HTR-8/SVneo (cell line): ENCODE results near the gene RGL3.
"Not testable (repeated sequence)": the region's sequence is repeated elsewhere in the genome, so short reads cannot be mapped to it uniquely, and the experiment has no call there.

ENCODE experiments used
- DNase-seq: peaks from one replicate; pipeline ENCODE4 v3.0.0; 2011; ENCODE audit warnings: low spot score, mixed read lengths; ENCODE audit not compliant: insufficient read length
- FAIRE-seq: peaks from 2 replicates; lab custom pipeline; 2011; peaks lifted over from hg19 to GRCh38; lab: Jason Lieb, UNC

The RGL3 gene

GRCh38 chr19:11418549-11419506, at the start of gene RGL3:
Gene RGL3 (minus strand): TSS chr19:11419314. CDS start chr19:11419278, 36 bp downstream.
- no peak for DNase-seq
- FAIRE-seq, result peak; percentile 66

DNA sequence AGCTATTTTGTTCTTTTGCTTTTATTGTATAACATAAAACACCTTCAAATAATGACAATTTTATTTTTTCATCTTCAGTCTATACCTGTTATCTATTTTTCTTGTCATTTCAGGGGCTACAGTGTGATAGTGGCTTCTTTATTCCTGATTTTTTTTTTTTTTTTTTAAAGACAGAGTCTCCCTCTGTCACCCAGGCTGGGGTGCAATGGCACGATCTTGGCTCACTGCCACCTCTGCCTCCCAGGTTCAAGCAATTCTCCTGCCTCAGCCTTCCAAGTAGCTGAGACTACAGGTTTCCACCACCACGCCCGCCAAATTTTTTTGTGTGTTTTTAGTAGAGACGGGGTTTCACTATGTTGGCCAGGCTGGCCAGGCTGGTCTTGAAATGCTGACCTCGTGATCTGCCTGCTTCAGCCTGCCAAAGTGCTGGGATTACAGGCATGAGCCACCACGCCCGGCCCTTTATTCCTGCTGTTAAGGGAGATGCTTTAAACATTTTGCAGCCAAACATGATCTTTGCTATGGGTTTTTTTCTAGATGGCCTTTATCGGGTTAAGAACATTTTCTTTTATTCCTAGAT, 49.2 kb upstream of the RGL3 start:
- not testable (repeated sequence) for DNase-seq, FAIRE-seq

DNA sequence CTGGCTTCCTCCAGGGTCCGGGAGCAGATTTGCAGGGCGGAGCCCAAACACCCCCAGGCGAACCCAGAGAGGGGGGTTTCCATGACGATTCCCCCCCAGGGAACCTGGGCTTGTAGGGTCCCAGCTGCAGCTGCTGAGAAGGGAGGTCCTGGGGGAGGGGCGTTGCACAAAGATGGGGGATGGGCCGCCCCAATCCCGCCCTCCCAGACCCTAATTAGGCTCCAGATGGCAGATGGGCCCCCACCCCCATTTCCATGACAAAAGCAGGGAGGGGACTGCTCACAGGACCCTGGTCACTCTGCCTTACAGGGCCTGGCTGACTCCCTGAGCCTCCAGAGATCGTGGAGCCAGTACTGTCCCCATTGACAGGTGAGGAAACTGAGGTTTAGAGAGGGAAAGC, 46.5 kb upstream of the RGL3 start:
- DNase-seq, result no peak
- FAIRE-seq, result no peak

- peak; percentile 100 for FAIRE-seq
- no peak for DNase-seq
Observed at GRCh38 chr19:11464333-11465265, 45.5 kb upstream of the RGL3 start.

GRCh38 chr19:11463391-11463790, 44.3 kb upstream of the RGL3 start:
- FAIRE-seq, result no peak
- no peak for DNase-seq

GRCh38 chr19:11461453-11461852, 42.3 kb upstream of the RGL3 start:
- FAIRE-seq, result no peak

DNA sequence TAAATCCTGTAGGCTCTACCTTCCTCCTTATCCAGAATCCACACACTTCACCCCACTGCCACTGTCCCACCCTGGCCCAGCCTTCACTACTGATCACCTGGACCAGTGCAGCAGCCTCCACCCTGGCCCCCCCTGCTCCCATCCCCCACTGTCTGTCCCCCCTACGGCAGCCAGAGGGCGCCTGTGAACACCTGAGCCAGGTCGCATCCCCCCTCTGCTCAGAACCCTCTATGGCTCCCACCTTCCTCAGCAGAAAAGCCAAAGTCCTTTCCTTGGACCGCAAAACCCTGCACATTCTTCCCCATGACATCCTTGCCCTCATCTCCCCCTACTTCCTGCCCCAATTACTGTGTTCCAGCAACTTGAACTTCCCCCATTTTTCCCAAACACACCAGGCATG, 41.1 kb upstream of the RGL3 start:
- FAIRE-seq, result no peak
- no peak for DNase-seq

More at GRCh38 chr19:11461453-11461852, 42.3 kb upstream of the RGL3 start:
- no peak for DNase-seq

- not testable (repeated sequence) for FAIRE-seq, DNase-seq
Observed at GRCh38 chr19:11458912-11459311, 39.8 kb upstream of the RGL3 start.

DNA sequence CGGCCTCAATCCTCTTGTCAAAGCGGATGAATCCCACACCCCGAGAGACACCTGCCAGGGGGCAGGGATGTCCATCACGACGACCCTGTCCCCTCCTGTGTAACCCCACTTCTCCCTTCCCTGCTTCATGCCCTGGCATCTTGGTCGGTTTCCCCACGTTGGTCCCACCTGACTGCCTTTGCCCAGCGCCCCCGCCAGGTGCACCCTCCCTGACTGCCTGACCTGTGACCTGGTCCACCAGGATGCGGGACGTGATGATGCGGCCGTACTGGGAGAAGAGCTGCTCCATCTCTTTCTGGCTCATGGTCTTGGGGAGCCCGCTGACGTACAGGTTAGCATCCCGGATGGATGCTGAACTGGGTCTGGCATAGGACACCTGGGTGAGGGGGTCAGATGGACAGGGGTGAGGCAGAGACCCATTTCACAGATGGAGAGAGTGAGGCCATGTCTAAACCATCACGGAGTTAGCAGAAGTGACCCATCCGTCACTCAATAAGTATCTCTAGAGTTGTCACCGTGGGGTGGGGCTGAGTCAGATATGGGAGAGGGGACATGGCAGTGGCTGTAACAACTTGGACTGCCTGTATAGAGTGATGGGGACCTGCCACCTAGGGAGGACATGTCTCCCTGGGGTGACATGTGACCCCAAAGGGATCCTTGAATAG, 39.3 kb upstream of the RGL3 start:
- DNase-seq, result no peak
- FAIRE-seq, result no peak

DNA sequence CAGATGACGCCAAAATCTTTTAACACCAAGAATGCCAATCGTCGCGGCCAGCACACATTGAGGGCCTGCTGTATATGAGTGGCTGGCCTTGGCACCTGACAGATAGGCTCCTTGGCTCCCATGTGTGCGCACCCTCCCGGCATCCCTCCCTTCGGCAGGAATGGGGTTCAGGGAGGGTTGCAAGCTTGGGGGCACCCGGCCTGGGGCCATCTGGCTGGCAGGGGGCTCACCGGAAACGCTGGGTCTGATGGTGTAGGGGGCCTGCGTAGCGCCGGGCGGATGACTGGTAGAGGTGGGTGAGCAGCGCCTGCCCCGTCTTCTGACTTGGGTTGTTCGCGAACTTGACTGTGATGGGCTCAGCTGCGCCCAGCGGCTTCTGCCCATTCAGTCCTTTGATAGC, 38.7 kb upstream of the RGL3 start:
- FAIRE-seq (no peak), DNase-seq (no peak)

- DNase-seq (no peak), FAIRE-seq (no peak)
Observed at GRCh38 chr19:11457115-11457514, 38.0 kb upstream of the RGL3 start.

DNA sequence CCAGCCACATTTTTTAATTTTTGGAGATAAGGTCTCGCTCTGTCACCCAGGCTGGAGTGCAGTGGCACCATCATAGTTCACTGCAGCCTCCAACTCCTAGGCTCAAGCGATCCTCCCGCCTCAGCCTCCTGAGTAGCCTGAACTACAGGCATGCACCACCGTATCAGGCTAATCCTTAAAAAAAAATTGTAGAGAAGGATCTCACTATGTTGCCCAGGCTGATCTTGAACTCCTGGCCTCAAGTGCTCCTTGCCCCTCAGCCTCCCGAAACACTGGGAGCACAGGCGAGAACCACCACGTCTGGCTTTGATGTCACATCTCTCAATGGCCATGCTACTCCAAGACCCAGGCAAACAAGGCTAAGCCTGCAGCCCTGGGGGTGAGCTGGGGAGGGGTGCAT, 37.5 kb upstream of the RGL3 start:
- no peak for FAIRE-seq
- DNase-seq, result no peak

DNA sequence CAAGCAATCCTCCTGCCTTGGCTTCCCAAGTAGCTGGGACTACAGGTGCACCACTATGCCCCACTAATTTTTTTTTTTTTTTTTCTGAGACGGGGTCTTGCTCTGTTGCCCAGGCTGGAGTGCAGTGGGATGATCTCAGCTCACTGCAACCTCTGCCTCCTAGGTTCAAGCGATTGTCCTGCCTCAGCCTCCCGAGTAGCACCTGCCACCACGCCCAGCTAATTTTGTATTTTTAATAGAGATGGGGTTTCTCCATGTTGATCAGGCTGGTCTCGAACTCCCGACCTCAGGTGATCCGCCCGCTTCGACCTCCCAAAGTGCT, 36.1 kb upstream of the RGL3 start:
- DNase-seq, result not testable (repeated sequence)

GRCh38 chr19:11453468-11454341, 34.6 kb upstream of the RGL3 start:
- FAIRE-seq (peak; percentile 78), DNase-seq (no peak)

More for the DNA sequence above, 36.1 kb upstream of the RGL3 start:
- not testable (repeated sequence) for FAIRE-seq

GRCh38 chr19:11452620-11453310, 33.7 kb upstream of the RGL3 start:
- DNase-seq, result no peak
- FAIRE-seq, result no peak

DNA sequence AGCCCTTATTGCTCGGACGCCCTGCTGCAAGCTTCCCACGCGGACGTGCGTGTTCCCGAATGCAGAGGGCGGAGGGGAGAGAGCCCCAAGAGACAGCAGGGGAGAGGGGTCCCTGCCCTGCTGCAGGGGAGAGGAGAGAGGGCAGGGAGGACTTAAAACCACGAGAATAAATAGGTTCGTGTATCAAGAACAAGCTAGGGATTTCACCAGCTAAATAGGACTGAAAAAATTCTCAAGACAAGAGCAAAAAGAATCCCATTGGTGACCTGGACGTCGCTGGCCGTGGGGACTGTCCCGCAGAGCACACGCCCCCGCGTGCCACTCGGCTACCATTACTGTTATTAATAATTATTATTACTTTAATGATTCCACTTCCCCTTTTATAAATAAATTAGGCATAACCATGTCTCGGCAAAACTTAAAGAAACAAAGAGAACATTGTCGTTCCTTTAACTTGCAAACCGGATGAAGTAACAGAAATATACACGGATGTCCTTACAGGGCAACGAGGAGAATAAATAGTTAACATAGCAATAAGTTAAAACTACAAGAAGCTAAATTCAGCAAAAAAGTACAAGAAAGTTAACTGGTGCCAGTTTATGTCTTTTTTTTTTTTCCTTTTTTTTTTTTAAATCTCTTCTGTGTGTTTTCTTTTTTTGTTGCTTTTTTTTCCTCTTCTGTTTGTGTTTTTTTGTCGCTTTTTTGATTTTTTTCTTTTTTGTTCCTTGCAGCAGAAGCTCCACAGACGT, 32.9 kb upstream of the RGL3 start:
- DNase-seq, result no peak
- no peak for FAIRE-seq

- FAIRE-seq, result no peak
- DNase-seq, result no peak
Observed at GRCh38 chr19:11451327-11451870, 32.3 kb upstream of the RGL3 start.
